ENCODE results near the gene ATP6V1F. TPM values are rescaled to one million over a fixed set of nuclear protein-coding genes. Genes with fewer than 3 reads are reported as not detected.

The ATP6V1F gene
- total and polyA plus RNA-seq, 2 donors (not counting 1 experiment from before 2014, with no cell fraction given) = 124 to 167 TPM

- no peaks in the 10 kb centered on the region for H3K4me1 ChIP-seq (ENCODE audit: control insufficient read depth, extremely low read depth, insufficient read depth, low read length)
- no peak overlapping the region for H3K4me3 ChIP-seq (replicated peaks in 1 of 4; ENCODE audit: control extremely low read depth in 1 of 4, insufficient read depth in 1 of 4, low read depth in 3 of 4, low read length in 4 of 4)
- TF ChIP-seq EZH2 (IDR thresholded peaks at IDR 0.05; ENCODE audit: low read length, missing control alignments) = no peak
- TF ChIP-seq, protein P1, sequence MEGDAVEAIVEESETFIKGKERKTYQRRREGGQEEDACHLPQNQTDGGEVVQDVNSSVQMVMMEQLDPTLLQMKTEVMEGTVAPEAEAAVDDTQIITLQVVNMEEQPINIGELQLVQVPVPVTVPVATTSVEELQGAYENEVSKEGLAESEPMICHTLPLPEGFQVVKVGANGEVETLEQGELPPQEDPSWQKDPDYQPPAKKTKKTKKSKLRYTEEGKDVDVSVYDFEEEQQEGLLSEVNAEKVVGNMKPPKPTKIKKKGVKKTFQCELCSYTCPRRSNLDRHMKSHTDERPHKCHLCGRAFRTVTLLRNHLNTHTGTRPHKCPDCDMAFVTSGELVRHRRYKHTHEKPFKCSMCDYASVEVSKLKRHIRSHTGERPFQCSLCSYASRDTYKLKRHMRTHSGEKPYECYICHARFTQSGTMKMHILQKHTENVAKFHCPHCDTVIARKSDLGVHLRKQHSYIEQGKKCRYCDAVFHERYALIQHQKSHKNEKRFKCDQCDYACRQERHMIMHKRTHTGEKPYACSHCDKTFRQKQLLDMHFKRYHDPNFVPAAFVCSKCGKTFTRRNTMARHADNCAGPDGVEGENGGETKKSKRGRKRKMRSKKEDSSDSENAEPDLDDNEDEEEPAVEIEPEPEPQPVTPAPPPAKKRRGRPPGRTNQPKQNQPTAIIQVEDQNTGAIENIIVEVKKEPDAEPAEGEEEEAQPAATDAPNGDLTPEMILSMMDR (conservative IDR thresholded peaks at IDR 0.05 in 1 of 2, IDR thresholded peaks at IDR 0.05 in 1 of 2; ENCODE audit: low read depth in 1 of 2, low read length in 2 of 2) = no peak
- H4K20me1 ChIP-seq (ENCODE audit: control insufficient read depth, extremely low read depth, insufficient read depth, low read length) = no peaks in the 10 kb centered on the region
- H3K27me3 ChIP-seq (ENCODE audit: control insufficient read depth, insufficient read depth, low read length) = no peaks in the 10 kb centered on the region
- no peaks in the 10 kb centered on the region for H3K79me2 ChIP-seq (ENCODE audit: control insufficient read depth, insufficient read depth, low read length)
- no peak overlapping the region for H3K27ac ChIP-seq (ENCODE audit: insufficient read depth, low read length)
- no peaks in the 10 kb centered on the region for H3K9me3 ChIP-seq (ENCODE audit: control insufficient read depth, insufficient read depth, low read depth, low read length)
- DNase-seq (ENCODE audit: low read depth in 2 of 2) = no peak
- H3K36me3 ChIP-seq (ENCODE audit: control insufficient read depth, insufficient read depth, low read length) = no peaks in the 10 kb centered on the region
- no peak overlapping the region for H3K4me2 ChIP-seq (ENCODE audit: extremely low read depth, insufficient read depth, low read length)
- H3K9ac ChIP-seq (ENCODE audit: insufficient read depth, low read length) = no peak overlapping the region
- no peak overlapping the region for H2AFZ ChIP-seq (ENCODE audit: low read length)
These were observed 22.1 kb downstream of the ATP6V1F start for GRCh38 chr7:128884561-128885369.

- Histone ChIP-seq H3K27me3 (ENCODE audit: control insufficient read depth, insufficient read depth, low read length) (no peaks in the 10 kb centered on the region), H3K36me3 (ENCODE audit: control insufficient read depth, insufficient read depth, low read length) (no peaks in the 10 kb centered on the region), H3K27ac (ENCODE audit: insufficient read depth, low read length) (no peak overlapping the region), H3K4me3 (replicated peaks in 1 of 4; ENCODE audit: control extremely low read depth in 1 of 4, insufficient read depth in 1 of 4, low read depth in 3 of 4, low read length in 4 of 4) (no peak overlapping the region), H3K9ac (ENCODE audit: insufficient read depth, low read length) (no peak overlapping the region), H3K4me2 (ENCODE audit: extremely low read depth, insufficient read depth, low read length) (no peak overlapping the region), H3K4me1 (ENCODE audit: control insufficient read depth, extremely low read depth, insufficient read depth, low read length) (no peaks in the 10 kb centered on the region), H3K79me2 (ENCODE audit: control insufficient read depth, insufficient read depth, low read length) (no peaks in the 10 kb centered on the region), H2AFZ (ENCODE audit: low read length) (no peak overlapping the region), H3K9me3 (ENCODE audit: control insufficient read depth, insufficient read depth, low read depth, low read length) (no peaks in the 10 kb centered on the region), H4K20me1 (ENCODE audit: control insufficient read depth, extremely low read depth, insufficient read depth, low read length) (no peaks in the 10 kb centered on the region)
- no peak for DNase-seq (ENCODE audit: low read depth in 2 of 2)
- TF ChIP-seq, protein P1 (conservative IDR thresholded peaks at IDR 0.05 in 1 of 2, IDR thresholded peaks at IDR 0.05 in 1 of 2; ENCODE audit: low read depth in 1 of 2, low read length in 2 of 2) = no peak
- TF ChIP-seq EZH2 (IDR thresholded peaks at IDR 0.05; ENCODE audit: low read length, missing control alignments) = no peak
These were observed 22.9 kb downstream of the ATP6V1F start for GRCh38 chr7:128885370-128886187.

DNA sequence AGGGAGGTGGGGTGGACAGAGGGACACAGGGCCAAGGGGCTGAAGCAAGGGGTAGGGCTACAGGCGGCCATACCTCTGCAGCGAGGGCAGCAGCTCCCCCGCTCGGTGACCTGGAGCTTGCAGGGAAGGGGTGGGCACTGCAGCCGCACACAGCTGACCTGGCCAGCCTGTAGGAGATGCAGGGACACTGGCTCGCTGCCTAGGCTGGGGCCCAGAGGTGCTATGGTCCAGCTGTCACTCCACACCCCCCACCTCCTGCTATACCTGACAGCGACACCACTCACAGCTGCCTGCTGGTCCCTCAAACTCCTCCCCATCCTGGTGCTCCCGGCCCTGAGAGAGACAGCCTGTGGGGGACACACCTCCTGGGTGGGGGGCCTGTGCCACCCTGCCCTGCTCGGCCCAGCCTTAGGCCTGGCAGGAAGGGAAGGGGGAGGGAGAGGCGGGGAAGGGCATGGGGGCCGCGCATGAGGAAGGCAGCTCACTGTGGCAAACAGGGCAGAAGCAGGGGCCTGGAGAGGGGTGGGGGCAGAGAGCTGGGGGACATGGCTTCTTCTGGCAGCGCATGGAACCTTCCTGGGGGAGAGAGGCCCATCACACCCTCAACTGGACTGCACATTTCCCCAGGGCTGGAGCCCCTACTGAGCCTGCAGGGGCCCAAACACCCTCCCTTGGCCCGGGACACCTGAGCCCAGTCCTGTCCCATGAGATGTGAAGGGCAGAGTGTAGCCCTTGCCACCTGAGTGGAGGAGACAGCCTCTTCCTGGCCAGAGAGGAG is 23.9 kb downstream of the ATP6V1F start:
- no peak overlapping the region for H3K9ac ChIP-seq (ENCODE audit: insufficient read depth, low read length)
- H3K36me3 ChIP-seq (ENCODE audit: control insufficient read depth, insufficient read depth, low read length) = no peaks in the 10 kb centered on the region
- DNase-seq (ENCODE audit: low read depth in 2 of 2) = no peak
- no peaks in the 10 kb centered on the region for H3K79me2 ChIP-seq (ENCODE audit: control insufficient read depth, insufficient read depth, low read length)
- no peak overlapping the region for H3K4me3 ChIP-seq (replicated peaks in 1 of 4; ENCODE audit: control extremely low read depth in 1 of 4, insufficient read depth in 1 of 4, low read depth in 3 of 4, low read length in 4 of 4)
- no peaks in the 10 kb centered on the region for H3K9me3 ChIP-seq (ENCODE audit: control insufficient read depth, insufficient read depth, low read depth, low read length)
- H4K20me1 ChIP-seq (ENCODE audit: control insufficient read depth, extremely low read depth, insufficient read depth, low read length) = no peaks in the 10 kb centered on the region
- no peaks in the 10 kb centered on the region for H3K4me1 ChIP-seq (ENCODE audit: control insufficient read depth, extremely low read depth, insufficient read depth, low read length)
- no peak overlapping the region for H3K4me2 ChIP-seq (ENCODE audit: extremely low read depth, insufficient read depth, low read length)
- H3K27ac ChIP-seq (ENCODE audit: insufficient read depth, low read length) = no peak overlapping the region
- no peaks in the 10 kb centered on the region for H3K27me3 ChIP-seq (ENCODE audit: control insufficient read depth, insufficient read depth, low read length)
- TF ChIP-seq, protein P1 (conservative IDR thresholded peaks at IDR 0.05 in 1 of 2, IDR thresholded peaks at IDR 0.05 in 1 of 2; ENCODE audit: low read depth in 1 of 2, low read length in 2 of 2) = no peak
- TF ChIP-seq EZH2 (IDR thresholded peaks at IDR 0.05; ENCODE audit: low read length, missing control alignments) = no peak
- H2AFZ ChIP-seq (ENCODE audit: low read length) = no peak overlapping the region
